Hippocampal formation (tissue), 2 donors: ENCODE results near the gene SPTBN1.

Experiments used
- DNase-seq, 2 donors: peaks; one replicate each; lab custom pipeline; 2025; lab: John Stamatoyannopoulos, UW

The SPTBN1 gene

GRCh38 chr2:54632733-54633692 is 176.9 kb downstream of the SPTBN1 start:
- no peak for DNase-seq

- no peak for DNase-seq
Observed at GRCh38 chr2:54634021-54634420, 177.9 kb downstream of the SPTBN1 start.

- DNase-seq: no peak
Observed at GRCh38 chr2:54634564-54635511, 178.7 kb downstream of the SPTBN1 start.

- no peak for DNase-seq
Observed at GRCh38 chr2:54635554-54636152, 179.5 kb downstream of the SPTBN1 start.

GRCh38 chr2:54636415-54637139 is 180.4 kb downstream of the SPTBN1 start:
- no peak for DNase-seq

- no peak for DNase-seq
Observed at GRCh38 chr2:54638103-54638502, 182.0 kb downstream of the SPTBN1 start.

GRCh38 chr2:54638774-54639187 is 182.7 kb downstream of the SPTBN1 start:
- no peak for DNase-seq

- DNase-seq: no peak
Observed at GRCh38 chr2:54639609-54640008, 183.5 kb downstream of the SPTBN1 start.

GRCh38 chr2:54640834-54641540 is 184.9 kb downstream of the SPTBN1 start:
- DNase-seq: no peak

- DNase-seq: peak; percentile 32 to 58
Observed at GRCh38 chr2:54641988-54642387, 185.9 kb downstream of the SPTBN1 start.

GRCh38 chr2:54642677-54643430 is 186.7 kb downstream of the SPTBN1 start:
- no peak for DNase-seq

- no peak for DNase-seq
Observed at GRCh38 chr2:54644236-54644635, 188.1 kb downstream of the SPTBN1 start.

- no peak for DNase-seq
Observed at GRCh38 chr2:54646170-54646927, 190.2 kb downstream of the SPTBN1 start.

GRCh38 chr2:54648256-54648655 is 192.1 kb downstream of the SPTBN1 start:
- DNase-seq: no peak

- DNase-seq: no peak
Observed at GRCh38 chr2:54649191-54649590, 193.1 kb downstream of the SPTBN1 start.

GRCh38 chr2:54649633-54650032 is 193.5 kb downstream of the SPTBN1 start:
- no peak for DNase-seq

- DNase-seq: no peak
Observed at GRCh38 chr2:54650612-54651011, 194.5 kb downstream of the SPTBN1 start.

GRCh38 chr2:54651291-54651690 is 195.2 kb downstream of the SPTBN1 start:
- DNase-seq: no peak

- no peak for DNase-seq
Observed at GRCh38 chr2:54652540-54652939, 196.4 kb downstream of the SPTBN1 start.
